ENCODE measurements around the gene CCDC85B.
"Not testable (repeated sequence)": the region's sequence is repeated elsewhere in the genome, so short reads cannot be mapped to it uniquely, and the experiment has no call there.

Gene CCDC85B

DNA sequence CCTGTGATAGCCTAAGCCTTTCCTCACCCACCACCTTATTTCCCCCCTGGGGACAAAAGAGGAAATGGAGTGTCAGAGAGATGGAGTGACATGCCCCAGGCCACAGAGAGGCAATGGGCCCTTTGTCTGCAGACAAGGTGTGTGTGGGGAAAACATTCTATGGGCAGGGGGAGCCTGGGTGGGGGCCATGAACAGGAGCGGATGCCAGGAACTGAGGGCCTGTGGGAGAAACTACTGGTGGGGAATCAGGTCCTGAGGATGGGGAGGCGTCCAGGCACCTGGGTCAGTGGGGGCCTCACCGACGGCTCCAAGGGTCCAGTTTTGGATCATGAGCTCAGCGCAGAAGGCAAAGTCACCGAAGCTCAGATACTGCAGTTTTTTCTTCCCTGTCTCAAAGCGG lies 5.2 kb upstream of the CCDC85B start:
- H3K27me3 Mint-ChIP-seq: no peaks in the 10 kb centered on the region
- no peak overlapping the region for H3K4me3 Mint-ChIP-seq
- H3K27ac Mint-ChIP-seq: peak overlapping the region; percentile 88
- H3K9me3 Mint-ChIP-seq: no peaks in the 10 kb centered on the region
- DNase-seq: no peak
- H3K4me1 Mint-ChIP-seq (ENCODE audit: low read depth): peaks cover 68% of the 10 kb centered on the region
- H3K36me3 Mint-ChIP-seq (ENCODE audit: low read depth): peaks cover 72% of the 10 kb centered on the region

DNA sequence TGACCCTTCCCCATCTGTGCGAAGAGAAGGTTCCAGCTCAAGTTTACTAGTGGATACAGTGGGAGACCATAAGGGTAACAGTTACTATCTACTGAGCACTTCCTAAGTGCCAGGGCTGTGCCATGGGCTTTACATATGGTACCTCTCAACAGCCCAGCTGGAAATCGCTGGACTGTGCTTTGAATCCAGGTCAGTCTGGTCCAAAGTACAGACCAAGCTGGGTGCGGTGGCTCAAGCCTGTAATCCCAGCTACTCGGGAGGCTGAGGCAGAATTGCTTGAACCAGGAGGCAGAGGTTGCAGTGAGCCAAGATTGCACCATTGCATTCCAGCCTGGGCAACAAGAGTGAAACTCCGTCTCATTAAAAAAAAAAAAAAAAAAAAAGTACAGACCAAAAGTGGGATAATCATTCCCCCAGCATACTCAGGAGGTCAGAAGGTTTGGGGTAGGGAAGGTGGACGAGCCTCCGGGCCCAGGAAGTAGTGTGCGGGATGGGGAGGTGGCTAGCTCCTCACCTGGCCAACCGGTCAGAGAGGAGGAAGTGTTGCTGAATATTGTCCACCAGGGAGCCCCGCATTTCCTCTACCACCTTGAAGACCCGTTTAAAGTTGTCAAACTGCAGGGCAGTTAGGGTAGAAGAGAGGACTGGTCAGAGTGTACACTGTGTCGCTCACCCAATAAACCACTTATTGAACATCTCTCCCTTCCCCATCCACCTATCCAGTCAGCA lies 4.5 kb upstream of the CCDC85B start:
- no peak for DNase-seq
- no peaks in the 10 kb centered on the region for H3K27me3 Mint-ChIP-seq
- peak overlapping the region; percentile 100 for H3K4me3 Mint-ChIP-seq
- peaks cover 69% of the 10 kb centered on the region for H3K36me3 Mint-ChIP-seq (ENCODE audit: low read depth)
- H3K4me1 Mint-ChIP-seq (ENCODE audit: low read depth): peaks cover 62% of the 10 kb centered on the region
- H3K9me3 Mint-ChIP-seq: no peaks in the 10 kb centered on the region
- peak overlapping the region; percentile 97 for H3K27ac Mint-ChIP-seq

DNA sequence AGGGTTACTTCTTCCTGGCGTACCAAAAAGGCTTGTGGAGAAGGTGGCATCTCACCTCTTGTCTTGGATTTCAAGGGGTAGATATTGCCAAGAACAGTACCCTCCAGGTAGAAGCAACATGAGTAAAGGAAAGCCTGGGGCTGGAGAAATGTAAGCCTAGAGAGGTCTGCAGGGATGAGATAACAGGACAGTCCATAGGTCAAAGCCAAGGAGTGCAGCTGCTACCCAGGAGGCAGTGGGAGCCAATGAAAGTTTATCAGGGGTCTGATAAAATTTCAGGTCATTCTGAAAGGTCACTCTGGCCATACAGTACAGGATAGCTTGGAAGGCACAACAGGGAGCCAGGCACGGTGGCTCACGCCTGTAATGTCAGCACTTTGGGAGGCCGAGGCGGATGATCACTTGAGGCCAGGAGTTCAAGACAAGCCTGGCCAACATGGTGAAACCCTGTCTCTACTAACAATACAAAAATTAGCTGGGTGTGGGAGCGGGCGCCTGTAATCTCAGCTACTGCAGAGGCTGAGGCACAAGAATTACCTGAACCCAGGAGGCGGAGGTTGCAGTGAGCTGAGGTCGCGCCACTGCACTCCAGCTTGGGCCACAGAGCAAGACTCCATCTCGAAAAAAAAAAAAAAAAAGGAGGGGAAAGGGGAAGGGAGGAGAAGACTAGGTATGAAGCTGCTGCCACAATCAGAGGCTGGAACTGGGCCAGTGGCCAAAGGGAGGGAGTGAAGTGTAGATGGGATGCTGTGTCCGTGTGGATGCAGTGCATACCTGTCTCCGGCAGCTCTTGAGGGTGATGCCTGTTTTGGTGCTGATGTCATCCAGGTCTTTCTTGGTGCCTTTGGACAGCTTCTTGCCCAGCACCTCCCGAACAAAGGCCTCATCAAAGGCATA lies 3.4 kb upstream of the CCDC85B start:
- Mint-ChIP-seq H3K36me3 (ENCODE audit: low read depth) (peaks cover 71% of the 10 kb centered on the region), H3K4me3 (peak overlapping the region; percentile 100), H3K4me1 (ENCODE audit: low read depth) (peaks cover 57% of the 10 kb centered on the region), H3K27me3 (no peaks in the 10 kb centered on the region), H3K9me3 (no peaks in the 10 kb centered on the region), H3K27ac (peak overlapping the region; percentile 97)
- no peak for DNase-seq

DNA sequence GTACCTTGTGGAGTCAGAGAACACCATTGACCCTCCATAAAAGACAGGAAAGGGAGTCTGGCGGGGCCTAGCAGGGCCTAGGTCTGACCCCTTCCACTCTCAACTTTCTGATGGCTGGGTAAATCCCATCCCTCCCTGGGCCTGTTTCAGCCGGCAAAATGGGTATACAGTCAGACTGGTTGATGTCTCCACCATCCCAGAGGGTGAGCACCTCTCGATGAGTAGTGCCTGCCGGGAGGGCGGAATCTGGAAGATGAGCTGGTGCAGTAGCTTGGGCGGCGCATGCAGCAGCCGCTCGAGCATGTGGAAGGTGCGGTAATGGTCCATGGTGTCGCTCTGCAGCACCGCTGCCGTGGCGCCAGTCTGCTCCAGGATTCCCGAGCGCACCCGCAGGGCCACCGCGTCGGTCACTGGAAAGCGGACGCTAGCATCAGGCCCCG lies 2.7 kb upstream of the CCDC85B start:
- DNase-seq: no peak
- Mint-ChIP-seq H3K36me3 (ENCODE audit: low read depth) (peaks cover 71% of the 10 kb centered on the region), H3K27ac (peak overlapping the region; percentile 97), H3K4me1 (ENCODE audit: low read depth) (peaks cover 62% of the 10 kb centered on the region), H3K27me3 (no peaks in the 10 kb centered on the region), H3K9me3 (no peaks in the 10 kb centered on the region), H3K4me3 (peak overlapping the region; percentile 100)

DNA sequence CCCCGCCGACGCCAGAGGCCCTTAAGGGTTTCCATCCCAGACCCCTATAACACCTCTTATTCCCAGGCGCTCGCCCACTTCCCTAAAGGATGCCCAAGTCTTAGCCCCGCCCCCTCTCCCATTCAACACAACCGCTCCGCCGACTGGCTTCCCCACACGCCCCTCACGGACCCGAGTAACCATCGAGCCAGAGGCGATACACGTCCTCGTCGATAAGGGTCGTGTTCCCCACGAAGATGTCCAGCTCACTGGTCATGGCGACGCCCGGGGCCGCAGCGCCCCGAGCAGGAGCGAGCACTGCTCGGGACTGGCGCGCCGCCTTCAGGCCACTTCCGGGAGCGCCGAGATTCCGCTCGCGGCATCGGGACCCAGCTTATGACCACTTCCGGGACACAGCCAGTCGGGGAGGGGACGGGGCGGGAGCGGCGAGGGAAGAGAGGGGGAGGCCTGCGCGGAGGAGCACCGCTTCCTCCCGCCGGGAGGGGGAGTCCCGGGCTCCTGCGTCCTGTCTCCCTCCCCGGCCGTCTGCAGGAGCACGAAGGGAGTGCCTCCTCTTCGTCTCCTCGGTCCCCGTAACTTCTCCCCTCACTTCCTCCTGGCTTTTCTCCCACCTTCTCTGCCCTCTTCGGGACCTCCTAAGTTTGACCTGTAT lies 2.2 kb upstream of the CCDC85B start, which contains the start of gene FIBP:
Gene FIBP, minus strand, starts transcription at position 309 of the 652 bp plus-strand sequence. Its CDS starts 53 bp downstream, at position 256.
- peaks cover 71% of the 10 kb centered on the region for H3K36me3 Mint-ChIP-seq (ENCODE audit: low read depth)
- peak; percentile 97 for DNase-seq
- H3K4me3 Mint-ChIP-seq: peak within 1 kb of the TSS; percentile 100
- H3K9me3 Mint-ChIP-seq: no peaks in the 10 kb centered on the region
- H3K27ac Mint-ChIP-seq: peak within 1 kb of the TSS; percentile 97
- H3K4me1 Mint-ChIP-seq (ENCODE audit: low read depth): peaks cover 68% of the 10 kb centered on the region
- no peaks in the 10 kb centered on the region for H3K27me3 Mint-ChIP-seq

DNA sequence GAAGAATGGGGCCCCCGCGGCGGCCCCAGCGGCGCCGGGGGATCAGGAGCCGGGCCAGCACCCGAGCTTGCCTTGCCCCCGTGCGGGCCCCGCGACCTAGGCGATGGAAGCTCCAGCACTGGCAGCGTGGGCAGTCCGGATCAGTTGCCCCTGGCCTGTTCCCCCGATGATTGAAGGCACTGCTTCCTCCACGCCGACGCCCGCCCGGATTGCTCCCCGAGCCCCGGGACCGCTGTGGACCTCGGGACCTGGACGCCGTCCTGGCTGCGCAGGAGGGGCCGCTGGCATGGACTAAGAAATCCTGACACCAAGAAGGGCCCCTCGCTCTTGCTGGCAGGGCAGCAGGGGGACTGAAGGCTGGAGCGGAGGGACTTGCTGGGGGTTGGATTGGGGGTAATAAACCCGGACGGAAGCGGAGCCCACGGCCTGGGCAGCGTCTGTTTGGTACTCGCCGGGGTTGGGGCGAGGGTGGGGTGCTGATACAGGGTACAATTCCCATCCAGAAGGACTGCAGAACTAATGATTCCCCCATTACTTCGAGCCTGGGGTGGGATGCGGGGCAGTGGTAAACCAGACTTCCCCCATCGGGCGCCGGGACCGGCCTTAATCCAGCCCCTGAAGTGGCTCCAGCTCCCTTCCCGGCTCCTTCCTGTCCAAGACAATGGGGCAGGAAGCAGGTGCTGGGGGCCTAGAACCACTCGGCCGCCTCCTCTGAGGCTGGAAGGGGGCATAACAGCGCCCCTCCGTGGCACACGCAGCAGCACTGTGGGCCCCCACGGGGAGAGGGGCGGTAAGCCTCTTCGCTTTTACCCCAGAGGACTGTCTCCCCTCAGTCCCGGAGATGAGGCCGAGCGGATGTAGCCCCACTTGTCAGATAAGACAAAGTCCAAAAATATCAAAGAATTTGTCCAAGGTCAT lies 1.0 kb downstream of the CCDC85B start:
- Mint-ChIP-seq H3K36me3 (ENCODE audit: low read depth) (peaks cover 66% of the 10 kb centered on the region), H3K27ac (peak overlapping the region; percentile 94), H3K4me3 (peak overlapping the region; percentile 100), H3K9me3 (no peaks in the 10 kb centered on the region), H3K27me3 (no peaks in the 10 kb centered on the region), H3K4me1 (ENCODE audit: low read depth) (peaks cover 75% of the 10 kb centered on the region)
- peak; percentile 72 for DNase-seq

DNA sequence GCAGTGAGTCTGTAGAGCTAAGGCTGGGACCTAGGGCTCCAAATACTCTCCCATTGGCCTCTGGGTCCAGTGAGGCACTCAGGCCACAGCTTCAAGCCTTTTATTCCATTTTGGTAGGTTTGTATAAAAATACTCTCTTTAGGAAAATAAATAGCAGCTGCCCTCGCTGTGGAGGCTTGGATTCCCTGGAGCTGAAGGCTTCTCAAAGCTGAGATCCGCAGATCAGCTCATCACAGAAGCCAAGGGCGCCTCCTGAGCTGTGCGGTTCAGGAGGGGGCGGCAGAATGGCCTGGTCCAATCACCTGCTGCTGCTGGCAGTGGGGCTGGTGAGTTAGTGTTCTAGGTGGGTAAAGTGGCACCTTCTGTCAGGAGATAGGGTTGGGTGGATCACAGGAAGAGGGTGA lies 1.7 kb downstream of the CCDC85B start:
- H3K27me3 Mint-ChIP-seq, H3K9me3 Mint-ChIP-seq: not testable (repeated sequence)
- H3K4me1 Mint-ChIP-seq (ENCODE audit: low read depth): peaks cover 75% of the 10 kb centered on the region
- H3K36me3 Mint-ChIP-seq (ENCODE audit: low read depth): peaks cover 66% of the 10 kb centered on the region
- peak overlapping the region; percentile 100 for H3K4me3 Mint-ChIP-seq
- H3K27ac Mint-ChIP-seq: peak overlapping the region; percentile 94
- peak; percentile 65 for DNase-seq

DNA sequence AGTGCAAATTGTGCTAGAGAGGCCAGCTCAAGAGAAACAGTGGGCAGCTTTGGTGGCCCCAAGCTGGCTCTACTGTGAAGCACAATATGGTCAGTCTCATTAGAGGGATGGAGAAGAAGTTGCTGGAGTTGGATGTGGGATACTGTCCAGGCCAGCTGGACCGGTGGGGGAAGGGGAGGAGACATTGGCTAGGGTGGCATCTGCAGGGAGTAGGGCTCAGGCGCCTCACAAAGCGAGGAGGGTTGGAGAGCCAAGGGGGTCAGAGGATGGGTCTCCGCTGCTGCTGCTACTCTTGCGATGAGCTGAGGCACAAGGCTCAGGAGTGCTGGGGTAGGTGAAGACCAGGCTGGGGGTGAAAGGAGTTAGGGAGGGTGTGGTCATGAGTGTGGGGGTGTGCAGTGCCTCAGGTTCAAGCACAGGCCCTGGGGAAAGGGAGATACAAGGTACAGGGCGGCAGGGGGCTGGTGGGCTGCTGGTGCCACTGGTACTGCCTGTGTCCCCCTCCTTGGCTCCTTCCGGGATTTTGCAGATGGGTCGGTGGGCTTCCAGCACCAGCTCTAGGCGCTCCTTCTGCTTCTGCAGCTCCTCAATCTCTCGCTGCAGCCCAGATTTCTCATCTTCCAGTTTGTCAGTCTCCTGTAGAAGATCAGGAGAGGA lies 2.3 kb downstream of the CCDC85B start:
- H3K4me3 Mint-ChIP-seq: peak overlapping the region; percentile 100
- DNase-seq: no peak
- no peaks in the 10 kb centered on the region for H3K27me3 Mint-ChIP-seq
- peaks cover 66% of the 10 kb centered on the region for H3K36me3 Mint-ChIP-seq (ENCODE audit: low read depth)
- H3K27ac Mint-ChIP-seq: peak overlapping the region; percentile 94
- H3K4me1 Mint-ChIP-seq (ENCODE audit: low read depth): peaks cover 75% of the 10 kb centered on the region
- no peaks in the 10 kb centered on the region for H3K9me3 Mint-ChIP-seq

DNA sequence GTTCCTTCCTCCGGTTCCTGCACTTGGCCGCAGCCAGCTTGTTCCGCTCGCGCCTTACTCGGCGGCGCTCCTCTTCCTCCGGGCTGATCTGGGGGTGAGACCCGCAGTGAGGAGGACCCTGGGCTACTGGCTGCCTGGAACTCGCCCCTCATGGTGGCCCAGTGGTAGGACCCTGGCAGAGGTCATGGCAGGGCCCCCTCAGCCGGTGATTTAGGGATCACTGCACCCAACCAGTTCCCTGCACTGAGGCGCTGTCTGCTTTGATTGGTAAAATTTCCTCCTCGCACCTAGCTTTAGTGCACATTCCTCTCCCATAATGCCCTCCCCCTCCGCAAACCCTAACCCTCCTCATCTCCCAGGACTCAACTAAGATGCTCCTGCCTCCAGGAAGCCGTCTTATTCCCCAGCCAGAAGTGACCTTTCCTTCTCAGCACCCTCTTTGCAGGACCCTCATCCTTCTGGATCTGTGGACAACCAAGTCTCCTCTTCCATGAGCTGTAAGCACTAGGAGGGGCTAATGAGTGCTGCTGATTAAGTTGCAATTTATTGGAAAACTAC lies 3.6 kb downstream of the CCDC85B start:
- DNase-seq: peak; percentile 55
- no peaks in the 10 kb centered on the region for H3K9me3 Mint-ChIP-seq
- peak overlapping the region; percentile 94 for H3K27ac Mint-ChIP-seq
- H3K27me3 Mint-ChIP-seq: no peaks in the 10 kb centered on the region
- peaks cover 71% of the 10 kb centered on the region for H3K36me3 Mint-ChIP-seq (ENCODE audit: low read depth)
- H3K4me1 Mint-ChIP-seq (ENCODE audit: low read depth): peaks cover 73% of the 10 kb centered on the region
- H3K4me3 Mint-ChIP-seq: peak overlapping the region; percentile 100

DNA sequence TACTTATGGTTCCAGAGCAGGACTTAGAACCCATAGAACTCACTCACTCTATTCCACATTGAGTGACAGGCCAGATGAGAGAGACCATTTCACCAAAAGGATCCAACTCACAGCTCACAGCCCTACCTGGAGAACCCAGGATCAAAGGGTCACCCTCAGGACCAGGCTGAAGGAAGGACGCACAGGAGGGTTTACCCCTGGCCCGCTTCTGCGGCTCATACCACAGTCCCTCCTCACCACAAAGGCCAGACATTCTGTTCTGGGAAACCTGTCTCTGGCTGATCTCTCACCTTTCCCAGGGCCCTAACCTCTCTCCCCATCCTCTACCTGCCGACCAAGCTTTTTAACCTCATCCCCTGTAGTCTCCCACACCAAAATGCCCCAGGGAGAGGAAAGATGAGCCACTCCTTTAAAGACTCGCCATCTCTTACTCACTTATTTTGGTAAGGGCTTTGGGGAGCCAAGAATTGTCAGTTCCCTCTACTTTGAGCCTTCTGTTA lies 5.1 kb downstream of the CCDC85B start:
- H3K27me3 Mint-ChIP-seq: no peaks in the 10 kb centered on the region
- peaks cover 61% of the 10 kb centered on the region for H3K4me1 Mint-ChIP-seq (ENCODE audit: low read depth)
- peak overlapping the region; percentile 28 for H3K4me3 Mint-ChIP-seq
- peaks cover 73% of the 10 kb centered on the region for H3K36me3 Mint-ChIP-seq (ENCODE audit: low read depth)
- DNase-seq: no peak
- H3K9me3 Mint-ChIP-seq: no peaks in the 10 kb centered on the region
- H3K27ac Mint-ChIP-seq: peak overlapping the region; percentile 90

DNA sequence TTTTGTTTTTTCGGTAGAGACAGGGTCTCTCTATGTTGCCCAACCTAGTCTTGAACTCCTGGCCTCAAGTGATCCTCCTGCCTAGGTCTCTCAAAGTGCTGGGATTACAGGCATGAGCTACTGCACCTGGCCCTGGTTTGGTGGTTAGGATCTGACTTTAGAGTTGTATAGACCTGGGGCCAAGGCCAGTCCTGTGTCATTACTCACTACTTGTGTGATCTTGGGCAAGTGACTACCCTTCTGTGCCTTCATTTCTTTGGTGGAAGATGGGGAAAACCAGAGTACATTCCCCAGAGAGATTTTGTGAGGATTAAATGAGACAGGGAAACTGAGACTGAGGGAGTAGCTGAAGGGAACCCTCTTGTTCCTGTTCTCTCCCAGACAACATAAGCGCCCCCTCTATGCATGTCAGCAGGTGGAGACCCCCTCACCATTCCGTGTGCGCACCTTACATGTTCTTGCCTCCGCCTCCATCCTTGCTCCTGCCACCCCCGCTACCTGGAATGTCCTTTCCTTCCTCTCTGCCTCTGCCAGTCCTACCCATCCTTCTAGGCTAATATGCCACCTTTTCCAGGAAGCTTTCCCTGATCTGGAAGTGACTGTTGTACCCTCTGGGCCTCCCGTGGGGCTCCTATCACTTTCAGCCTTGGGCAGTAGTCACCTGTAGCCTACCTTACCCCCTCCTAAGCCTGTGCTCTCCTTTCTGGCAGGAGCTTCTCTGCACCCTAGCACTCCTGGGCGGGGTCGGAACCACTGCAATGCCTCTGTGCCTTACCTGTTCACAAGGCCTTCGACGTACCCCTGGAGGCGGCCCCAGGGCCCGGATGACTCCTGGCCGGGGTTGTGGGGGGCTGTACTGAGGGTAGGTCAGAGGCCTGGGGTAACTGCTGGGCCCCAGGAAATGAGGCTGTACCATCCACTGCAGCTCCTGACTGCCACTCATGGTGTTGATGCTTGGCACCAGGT lies 5.8 kb downstream of the CCDC85B start:
- H3K36me3 Mint-ChIP-seq (ENCODE audit: low read depth): peaks cover 71% of the 10 kb centered on the region
- H3K4me1 Mint-ChIP-seq (ENCODE audit: low read depth): peaks cover 68% of the 10 kb centered on the region
- no peaks in the 10 kb centered on the region for H3K9me3 Mint-ChIP-seq
- no peaks in the 10 kb centered on the region for H3K27me3 Mint-ChIP-seq
- no peak for DNase-seq
- H3K27ac Mint-ChIP-seq: peak overlapping the region; percentile 90
- H3K4me3 Mint-ChIP-seq: peak overlapping the region; percentile 85

DNA sequence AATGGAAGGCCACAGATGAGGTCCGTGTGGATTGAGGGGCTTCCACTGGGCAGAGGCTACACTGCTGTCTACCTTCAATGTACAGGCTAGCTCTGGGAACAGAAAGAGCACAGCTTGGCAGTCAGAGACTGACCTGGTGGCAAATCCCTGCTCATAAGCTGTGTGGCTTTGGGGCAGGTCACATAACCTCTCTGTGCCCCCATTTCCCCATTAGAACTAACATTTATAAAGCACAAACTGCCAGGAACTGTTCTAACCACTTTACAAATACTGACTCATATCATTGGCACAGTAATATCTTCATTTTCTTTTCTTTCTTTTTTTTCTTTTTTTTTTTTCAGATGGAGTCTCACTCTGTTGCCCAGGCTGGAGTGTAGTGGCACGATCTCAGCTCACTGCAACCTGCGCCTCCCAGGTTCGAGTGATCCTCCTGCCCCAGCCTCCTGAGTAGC lies 6.6 kb downstream of the CCDC85B start:
- peaks cover 70% of the 10 kb centered on the region for H3K4me1 Mint-ChIP-seq (ENCODE audit: low read depth)
- no peaks in the 10 kb centered on the region for H3K27me3 Mint-ChIP-seq
- H3K27ac Mint-ChIP-seq: peak overlapping the region; percentile 90
- no peaks in the 10 kb centered on the region for H3K9me3 Mint-ChIP-seq
- H3K4me3 Mint-ChIP-seq: peak overlapping the region; percentile 85
- no peak for DNase-seq
- H3K36me3 Mint-ChIP-seq (ENCODE audit: low read depth): peaks cover 64% of the 10 kb centered on the region
